Activated naive CD4-positive, alpha-beta T cell treated with anti-CD3 and anti-CD28 coated beads, Interleukin-2, amount 50 U/mL, for 16 hours (primary cell): ENCODE results near the gene OR2T12.
"Not testable (repeated sequence)": the region's sequence is repeated elsewhere in the genome, so short reads cannot be mapped to it uniquely, and the experiment has no call there.

Experiments used
- DNase-seq: peaks from one replicate; pipeline ENCODE4 v3.0.0-alpha.2; 2020

Gene OR2T12

GRCh38 chr1:248303324-248303723 is at the start of gene OR2T12:
Gene OR2T12 (minus strand): TSS chr1:248303424. CDS start chr1:248295578, 7,846 bp downstream.
- no peak for DNase-seq

- DNase-seq, result no peak
Measured at GRCh38 chr1:248348475-248348874, 45.3 kb upstream of the OR2T12 start, which contains the start of gene OR14C36. Gene OR14C36 (plus strand): TSS chr1:248348775. CDS start chr1:248348775, 0 bp downstream.

GRCh38 chr1:248343451-248343850 is 40.2 kb upstream of the OR2T12 start:
- DNase-seq, result no peak

DNA sequence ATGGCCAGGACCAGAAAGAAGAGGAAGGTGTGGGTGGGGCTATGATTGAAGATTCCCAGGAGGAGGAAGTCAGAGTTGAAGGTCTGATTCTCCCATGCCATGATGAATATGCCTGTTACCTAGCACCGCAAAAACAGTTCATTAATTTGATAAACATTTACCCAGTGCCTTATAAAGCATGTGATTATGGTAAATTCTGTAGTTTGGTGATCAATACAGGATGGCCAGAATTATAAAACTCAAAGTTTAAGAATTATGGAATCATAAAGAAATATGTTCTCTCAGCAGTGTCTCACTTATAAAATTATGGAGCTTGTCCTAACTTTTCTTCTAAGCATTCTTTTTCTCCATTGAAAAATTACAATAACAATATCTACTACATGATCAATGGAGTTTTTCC is 21.2 kb upstream of the OR2T12 start, which contains the start of gene OR2M7:
Gene OR2M7, minus strand, starts transcription at position 101 of the 400 bp plus-strand sequence. Its CDS starts 0 bp downstream, at position 101.
- no peak for DNase-seq

GRCh38 chr1:248316796-248317195 is 13.6 kb upstream of the OR2T12 start:
- no peak for DNase-seq

- not testable (repeated sequence) for DNase-seq
Measured at GRCh38 chr1:248306740-248307139, 3.5 kb upstream of the OR2T12 start.

GRCh38 chr1:248306103-248306502 is 2.9 kb upstream of the OR2T12 start:
- no peak for DNase-seq

DNA sequence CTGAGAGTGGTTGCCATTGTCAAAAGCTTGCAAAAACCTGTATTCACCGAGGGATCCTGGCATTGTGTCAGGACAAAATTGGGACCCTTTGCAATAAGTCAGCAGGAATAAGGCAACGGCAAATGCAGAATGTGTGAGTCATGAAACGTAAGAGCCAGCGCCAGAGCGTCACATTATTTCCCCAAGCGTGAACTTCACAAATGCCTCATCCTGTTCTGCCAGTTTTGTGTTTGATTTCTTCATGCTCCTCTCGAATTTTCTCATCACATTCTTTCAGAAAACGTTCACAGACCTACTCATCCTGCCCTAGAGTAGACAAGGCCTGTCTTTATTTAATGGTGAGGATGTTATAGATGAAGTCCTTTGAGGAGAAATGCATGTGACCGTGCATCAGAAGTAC is 2.4 kb upstream of the OR2T12 start:
- DNase-seq, result not testable (repeated sequence)

- DNase-seq, result no peak
Measured at GRCh38 chr1:248288391-248288790, 14.8 kb downstream of the OR2T12 start.

GRCh38 chr1:248277876-248278275 is 25.3 kb downstream of the OR2T12 start, which contains the start of gene OR2T33:
Gene OR2T33 (minus strand): TSS chr1:248277976. CDS start chr1:248273814, 4,162 bp downstream.
- no peak for DNase-seq

- not testable (repeated sequence) for DNase-seq
Measured at GRCh38 chr1:248273225-248273624, 30.0 kb downstream of the OR2T12 start.

GRCh38 chr1:248268178-248268577 is 35.0 kb downstream of the OR2T12 start:
- DNase-seq, result no peak

DNA sequence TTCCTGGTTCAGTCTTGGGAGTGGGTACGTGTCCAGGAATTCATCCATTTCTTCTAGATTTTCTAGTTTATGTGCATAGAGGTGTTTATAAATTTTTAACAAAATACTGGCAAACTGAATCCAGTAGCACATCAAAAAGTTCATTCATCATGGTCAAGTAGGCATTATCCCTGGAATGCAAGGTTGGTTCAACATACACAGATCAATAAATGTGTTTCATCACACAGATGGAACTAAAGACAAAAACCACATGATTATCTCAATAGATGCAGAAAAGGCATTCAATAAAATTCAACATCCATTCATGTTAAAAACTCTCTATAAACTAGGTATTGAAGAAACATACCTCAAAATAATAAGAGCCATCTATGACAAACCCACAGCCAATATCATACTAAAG is 43.9 kb downstream of the OR2T12 start:
- not testable (repeated sequence) for DNase-seq

- DNase-seq, result no peak
Measured at GRCh38 chr1:248243204-248243603, 60.0 kb downstream of the OR2T12 start.
